Fibroblast of pulmonary artery (primary cell): ENCODE data around the gene RUNDC3A.

Experiments used
- DNase-seq: peaks from one replicate; pipeline ENCODE4 v3.0.0-alpha.2; 2010; ENCODE audit warnings: low read depth
- H3K4me3 ChIP-seq: replicated peaks from 2 replicates; pipeline ENCODE4 v1.5.1; 2011; ENCODE audit warnings: low read depth, mild to moderate bottlenecking, control low read depth, low read length, moderate library complexity
- CTCF ChIP-seq: IDR thresholded peaks from 2 replicates; pipeline ENCODE4 v1.5.1; 2011; ENCODE audit warnings: mild to moderate bottlenecking, control low read depth, low read length, inconsistent platforms; ENCODE audit errors: missing control alignments

The RUNDC3A gene

GRCh38 chr17:44283344-44284023 is 24.9 kb upstream of the RUNDC3A start:
- TF ChIP-seq CTCF = no peak
- H3K4me3 ChIP-seq = no peak overlapping the region
- DNase-seq = no peak

- DNase-seq = no peak
- no peak overlapping the region for H3K4me3 ChIP-seq
- TF ChIP-seq CTCF = no peak
Observed at GRCh38 chr17:44284024-44284400, 24.4 kb upstream of the RUNDC3A start.

GRCh38 chr17:44287651-44288050 is 20.8 kb upstream of the RUNDC3A start:
- no peak for TF ChIP-seq CTCF
- H3K4me3 ChIP-seq = no peak overlapping the region
- no peak for DNase-seq

GRCh38 chr17:44293509-44294226 is 14.7 kb upstream of the RUNDC3A start:
- H3K4me3 ChIP-seq = no peak overlapping the region
- no peak for TF ChIP-seq CTCF
- no peak for DNase-seq

GRCh38 chr17:44297975-44298374 is 10.4 kb upstream of the RUNDC3A start:
- no peak for DNase-seq
- no peak for TF ChIP-seq CTCF
- H3K4me3 ChIP-seq = no peak overlapping the region

- no peak for TF ChIP-seq CTCF
- H3K4me3 ChIP-seq = no peak overlapping the region
- no peak for DNase-seq
Observed at GRCh38 chr17:44304651-44305050, 3.8 kb upstream of the RUNDC3A start.
